GM21619 (cell line): Measurements from ENCODE around the gene CNPY2.
A peak's percentile ranks its signal among the peaks of the same experiment; 100 is the strongest.
"Not testable (repeated sequence)": the region's sequence is repeated elsewhere in the genome, so short reads cannot be mapped to it uniquely, and the experiment has no call there.

Source experiments
- ATAC-seq: cut with Tn5 transposase; IDR thresholded peaks from one replicate; pipeline ENCODE4 v1.9.1; 2021; ENCODE audit not compliant: unreplicated experiment

CNPY2 gene

DNA sequence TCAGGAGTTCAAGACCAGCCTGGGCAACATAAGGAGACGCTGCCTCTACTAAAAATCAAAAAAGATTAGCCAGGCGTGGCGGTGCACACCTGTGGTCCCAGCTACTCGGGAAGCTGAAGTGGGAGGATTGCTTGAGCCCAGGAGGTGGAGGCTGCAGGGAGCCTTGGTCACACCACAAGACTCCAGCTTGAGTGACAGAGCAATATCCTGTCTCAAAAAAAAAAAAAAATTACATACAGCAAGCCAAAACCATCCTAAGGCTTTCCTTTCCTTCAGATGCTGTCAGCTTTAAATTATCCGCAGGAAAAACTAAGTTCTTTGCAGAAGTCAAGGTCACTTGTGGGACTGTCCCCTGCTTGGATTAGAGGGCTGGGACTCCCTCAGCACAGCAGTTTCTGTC lies 17.0 kb downstream of the CNPY2 start:
- no peak for ATAC-seq

DNA sequence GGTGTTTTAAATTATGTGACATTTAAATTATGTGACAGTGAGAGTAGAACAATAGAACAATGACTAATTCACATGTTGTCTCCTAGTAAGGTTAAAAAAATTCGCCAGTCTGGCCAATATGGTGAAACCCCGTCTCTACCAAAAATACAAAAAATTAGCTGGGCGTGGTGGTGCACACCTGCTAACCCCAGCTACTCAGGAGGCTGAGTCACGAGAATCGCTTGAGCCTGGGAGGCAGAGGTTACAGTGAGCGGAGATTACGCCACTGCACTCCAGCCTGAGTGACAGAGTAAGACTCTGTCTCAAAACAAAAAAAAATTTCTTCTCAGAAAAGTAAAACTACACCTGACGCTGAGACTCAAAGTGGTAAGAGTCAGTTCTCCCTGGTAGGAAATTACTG lies 18.4 kb downstream of the CNPY2 start:
- ATAC-seq = no peak

- no peak for ATAC-seq
These were observed 19.5 kb downstream of the CNPY2 start for GRCh38 chr12:56296295-56296694.

- no peak for ATAC-seq
These were observed 22.0 kb downstream of the CNPY2 start for GRCh38 chr12:56293795-56294194.

DNA sequence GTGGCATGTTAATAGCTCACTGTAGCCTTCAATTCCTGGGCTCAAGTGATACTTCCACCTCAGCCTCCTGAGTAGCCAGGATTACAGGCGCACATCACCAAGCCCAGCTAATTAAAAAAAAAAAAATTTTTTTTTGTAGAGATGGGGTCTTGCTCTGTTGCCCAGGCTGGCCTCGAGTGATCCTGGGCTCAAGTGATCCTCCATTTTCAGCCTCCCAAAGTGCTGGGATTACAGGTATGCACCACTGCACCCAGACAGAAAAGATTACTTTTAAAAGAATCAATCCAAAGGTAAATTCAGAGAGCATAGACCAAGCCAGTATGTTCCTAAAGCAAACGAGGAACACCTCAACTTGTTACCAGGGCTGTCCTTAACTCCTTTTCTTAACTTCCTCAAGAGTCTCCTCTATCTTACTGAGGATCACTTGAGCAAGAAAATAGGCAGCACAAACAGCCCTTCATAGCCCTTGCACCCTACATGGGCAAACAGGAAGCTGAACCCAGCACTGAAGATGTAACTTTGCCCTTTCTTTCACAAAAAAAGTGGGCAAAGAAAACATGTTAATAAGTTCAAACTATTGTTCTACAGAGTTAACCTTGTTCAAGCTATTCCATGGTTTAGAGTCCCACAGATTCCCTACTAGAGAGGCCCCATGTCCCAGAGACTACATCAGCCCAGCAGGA lies 26.9 kb downstream of the CNPY2 start:
- ATAC-seq = no peak

DNA sequence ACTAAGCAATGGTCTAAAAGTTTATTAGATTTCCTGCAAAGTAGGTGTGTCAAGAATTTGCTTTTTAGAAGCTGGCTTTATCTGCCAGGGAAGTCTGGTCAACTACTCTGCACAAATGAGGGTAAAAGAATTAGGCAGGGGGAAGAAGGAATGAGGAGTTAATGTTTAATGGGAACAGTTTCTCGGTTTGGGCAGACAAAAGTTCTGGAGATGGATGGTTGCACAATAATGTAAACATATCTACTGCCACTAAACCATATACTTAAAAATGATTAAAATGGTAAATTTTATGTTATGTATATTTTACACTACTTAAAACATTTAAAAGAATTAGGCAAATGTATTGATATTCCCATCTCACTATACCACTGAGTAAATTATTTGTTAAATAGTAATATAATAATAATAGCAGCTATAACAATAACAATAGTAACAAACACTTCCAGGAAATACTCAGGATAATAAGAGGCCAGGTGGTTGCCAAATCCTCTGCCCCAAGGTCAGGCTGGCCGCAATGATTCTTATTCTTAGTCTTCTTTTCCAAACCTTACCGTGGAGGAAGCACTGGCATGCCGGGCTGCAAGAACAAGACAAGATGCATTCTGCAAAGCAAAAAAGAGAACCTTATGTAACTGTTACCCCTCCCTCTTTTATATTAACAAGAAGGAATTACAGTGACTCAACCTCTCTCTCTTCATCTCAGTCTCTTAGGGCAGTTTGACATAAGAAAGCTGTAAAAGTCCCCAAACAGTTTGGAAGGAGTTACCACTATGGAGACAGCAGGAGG lies 29.6 kb downstream of the CNPY2 start:
- ATAC-seq = no peak

DNA sequence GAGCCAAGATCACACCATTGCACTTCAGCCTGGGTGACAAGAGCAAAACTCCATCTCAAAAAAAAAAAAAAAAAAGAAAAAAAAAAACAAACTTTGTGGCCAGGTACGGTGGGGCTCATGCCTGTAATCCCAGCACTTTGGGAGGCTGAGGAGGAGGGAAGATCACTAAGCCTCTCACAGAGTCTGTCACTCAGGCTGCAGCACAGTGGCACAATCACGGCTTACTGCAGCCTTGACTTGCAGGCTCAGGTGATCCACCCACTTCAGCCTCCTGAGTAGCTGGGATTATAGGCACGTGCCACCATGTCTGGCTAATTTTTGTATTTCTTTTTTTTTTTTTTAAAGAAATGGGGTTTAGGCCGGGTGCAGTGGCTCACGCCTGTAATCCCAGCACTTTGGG lies 31.5 kb downstream of the CNPY2 start:
- ATAC-seq = not testable (repeated sequence)

- no peak for ATAC-seq
These were observed 33.2 kb downstream of the CNPY2 start for GRCh38 chr12:56282579-56282978.

DNA sequence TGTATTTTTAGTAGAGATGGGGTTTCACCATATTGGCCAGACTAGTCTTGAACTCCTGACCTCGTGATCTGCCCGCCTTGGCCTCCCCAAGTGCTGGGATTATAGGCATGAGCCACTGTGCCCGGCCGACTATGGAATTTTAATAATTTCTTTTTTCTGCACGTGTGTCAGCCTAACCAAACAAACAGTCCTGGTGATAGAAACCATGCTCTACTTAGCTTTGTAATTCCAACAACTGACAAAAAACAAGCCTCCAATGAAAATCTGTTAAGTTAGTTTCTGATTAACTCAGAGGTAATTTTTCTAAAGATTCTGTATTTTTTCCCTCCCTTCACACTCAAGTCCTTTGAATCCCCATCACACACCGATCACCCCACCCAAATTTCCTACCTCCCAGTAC lies 33.8 kb downstream of the CNPY2 start:
- no peak for ATAC-seq

GRCh38 chr12:56280849-56281248 lies 34.9 kb downstream of the CNPY2 start:
- ATAC-seq = no peak

GRCh38 chr12:56278905-56279304 lies 36.9 kb downstream of the CNPY2 start:
- ATAC-seq = no peak

GRCh38 chr12:56274299-56274698 lies 41.5 kb downstream of the CNPY2 start:
- ATAC-seq = no peak

- ATAC-seq = not testable (repeated sequence)
These were observed 43.3 kb downstream of the CNPY2 start for GRCh38 chr12:56272468-56272867.

DNA sequence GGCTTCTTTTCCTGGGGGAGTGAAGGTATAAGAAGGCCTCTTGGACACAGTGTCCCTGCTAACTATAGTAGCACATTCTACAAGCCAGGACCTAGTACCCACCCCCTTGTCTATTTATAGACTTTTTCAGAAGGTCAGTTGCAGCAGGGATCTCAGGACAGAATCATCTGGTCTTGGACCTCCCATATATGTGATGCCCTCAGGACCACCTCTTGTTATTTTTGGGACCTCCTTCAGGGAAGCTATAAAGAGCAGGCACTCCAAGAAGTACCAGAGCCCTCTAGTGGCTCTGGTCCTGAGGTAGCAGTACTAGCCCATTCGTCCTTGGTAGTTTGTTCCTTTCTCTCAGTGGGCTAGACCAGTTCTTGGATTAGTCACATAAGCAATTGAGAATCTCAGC lies 44.8 kb downstream of the CNPY2 start:
- no peak for ATAC-seq

GRCh38 chr12:56267443-56268071 lies 48.2 kb downstream of the CNPY2 start:
- ATAC-seq = peak; percentile 6

GRCh38 chr12:56266693-56267442 lies 48.9 kb downstream of the CNPY2 start, which contains the start of gene COQ10A:
TSS of gene COQ10A (plus strand) at chr12:56266942. CDS start at chr12:56267119, 177 bp downstream.
- ATAC-seq = peak; percentile 84

GRCh38 chr12:56266068-56266692 lies 49.6 kb downstream of the CNPY2 start:
- ATAC-seq = not testable (repeated sequence)

- ATAC-seq = not testable (repeated sequence)
These were observed 52.8 kb downstream of the CNPY2 start for GRCh38 chr12:56262955-56263354.

GRCh38 chr12:56261503-56262232 lies 54.1 kb downstream of the CNPY2 start:
- ATAC-seq = no peak

GRCh38 chr12:56260921-56261320 lies 54.9 kb downstream of the CNPY2 start:
- no peak for ATAC-seq
